BE2C (cell line): Measurements from ENCODE around the gene NUP160.
"Not testable (repeated sequence)": the region's sequence is repeated elsewhere in the genome, so short reads cannot be mapped to it uniquely, and the experiment has no call there.

Experiments
- DNase-seq: peaks from one replicate; pipeline ENCODE4 v3.0.0-alpha.2; 2020
- H3K27me3 ChIP-seq: fragments of 250-450 bp; sonication (Bioruptor Pico); 2 replicates; pipeline ENCODE4 v1.5.1; 2020; ENCODE audit warnings: mild to moderate bottlenecking
- H3K36me3 ChIP-seq: fragments of 250-450 bp; sonication (Bioruptor Pico); 2 replicates; pipeline ENCODE4 v1.5.1; 2020; ENCODE audit warnings: mild to moderate bottlenecking
- H3K4me1 ChIP-seq: fragments of 250-450 bp; sonication (Bioruptor Pico); 2 replicates; pipeline ENCODE4 v1.5.1; 2020
- H3K4me3 ChIP-seq: 2 replicates; pipeline ENCODE4 v1.5.1; 2011; ENCODE audit warnings: low read depth, low read length
- H3K9me3 ChIP-seq: fragments of 250-450 bp; sonication (Bioruptor Pico); 2 replicates; pipeline ENCODE4 v1.5.1; 2020
- TF ChIP-seq, protein P1 (sequence below): IDR thresholded peaks from 2 replicates; pipeline ENCODE4 v1.5.1; 2012; ENCODE audit warnings: mild to moderate bottlenecking, low read depth, low read length

The NUP160 gene

DNA sequence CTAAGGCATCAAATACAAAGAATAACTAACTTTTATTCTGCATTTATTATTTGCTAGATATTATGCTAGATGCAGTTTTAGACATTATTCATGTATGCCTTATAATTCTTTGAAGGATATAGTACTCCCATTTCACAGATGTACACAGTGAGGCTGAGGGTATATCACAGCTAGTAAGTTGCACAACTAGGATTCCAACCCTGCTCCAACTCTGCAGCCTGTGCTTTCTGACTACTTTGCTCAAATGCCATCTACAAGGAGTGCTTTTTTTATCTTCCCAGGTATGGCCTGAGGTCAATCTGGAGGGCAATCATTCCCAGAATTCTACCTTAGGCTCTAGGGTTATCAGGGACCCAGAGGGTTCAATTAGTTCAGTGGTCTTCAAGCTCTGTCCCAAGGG, 28.4 kb downstream of the NUP160 start:
- Histone ChIP-seq H3K9me3 (no peaks in the 10 kb centered on the region), H3K36me3 (peaks cover 7% of the 10 kb centered on the region), H3K4me3 (no peak overlapping the region), H3K27me3 (no peaks in the 10 kb centered on the region), H3K4me1 (no peaks in the 10 kb centered on the region)
- TF ChIP-seq, protein P1, sequence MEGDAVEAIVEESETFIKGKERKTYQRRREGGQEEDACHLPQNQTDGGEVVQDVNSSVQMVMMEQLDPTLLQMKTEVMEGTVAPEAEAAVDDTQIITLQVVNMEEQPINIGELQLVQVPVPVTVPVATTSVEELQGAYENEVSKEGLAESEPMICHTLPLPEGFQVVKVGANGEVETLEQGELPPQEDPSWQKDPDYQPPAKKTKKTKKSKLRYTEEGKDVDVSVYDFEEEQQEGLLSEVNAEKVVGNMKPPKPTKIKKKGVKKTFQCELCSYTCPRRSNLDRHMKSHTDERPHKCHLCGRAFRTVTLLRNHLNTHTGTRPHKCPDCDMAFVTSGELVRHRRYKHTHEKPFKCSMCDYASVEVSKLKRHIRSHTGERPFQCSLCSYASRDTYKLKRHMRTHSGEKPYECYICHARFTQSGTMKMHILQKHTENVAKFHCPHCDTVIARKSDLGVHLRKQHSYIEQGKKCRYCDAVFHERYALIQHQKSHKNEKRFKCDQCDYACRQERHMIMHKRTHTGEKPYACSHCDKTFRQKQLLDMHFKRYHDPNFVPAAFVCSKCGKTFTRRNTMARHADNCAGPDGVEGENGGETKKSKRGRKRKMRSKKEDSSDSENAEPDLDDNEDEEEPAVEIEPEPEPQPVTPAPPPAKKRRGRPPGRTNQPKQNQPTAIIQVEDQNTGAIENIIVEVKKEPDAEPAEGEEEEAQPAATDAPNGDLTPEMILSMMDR = no peak
- no peak for DNase-seq

DNA sequence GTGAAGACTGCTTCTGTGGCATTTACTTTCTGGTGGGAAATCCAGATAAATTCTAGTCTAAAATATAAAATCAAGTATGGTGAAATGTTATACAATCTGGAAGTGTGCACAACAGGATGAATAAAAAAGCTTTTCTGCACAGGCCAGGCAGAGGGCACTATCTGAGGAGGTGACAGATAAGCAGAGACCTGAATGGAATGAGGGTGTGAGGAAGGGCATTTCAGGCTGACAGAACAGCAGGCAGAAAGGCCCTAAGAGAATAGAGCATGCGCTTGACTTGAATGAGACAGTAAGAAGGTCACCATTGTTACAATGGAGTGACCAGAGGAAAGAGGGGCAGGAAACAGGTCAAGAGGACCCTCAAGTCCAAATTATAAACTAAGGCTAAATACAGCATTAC, 47.4 kb downstream of the NUP160 start:
- TF ChIP-seq, protein P1 = no peak
- no peaks in the 10 kb centered on the region for H3K9me3 ChIP-seq
- no peaks in the 10 kb centered on the region for H3K27me3 ChIP-seq
- H3K4me1 ChIP-seq = no peaks in the 10 kb centered on the region
- H3K36me3 ChIP-seq = peaks cover 3% of the 10 kb centered on the region; the same call in 1 of the 2 replicates
- no peak for DNase-seq
- H3K4me3 ChIP-seq = no peak overlapping the region

DNA sequence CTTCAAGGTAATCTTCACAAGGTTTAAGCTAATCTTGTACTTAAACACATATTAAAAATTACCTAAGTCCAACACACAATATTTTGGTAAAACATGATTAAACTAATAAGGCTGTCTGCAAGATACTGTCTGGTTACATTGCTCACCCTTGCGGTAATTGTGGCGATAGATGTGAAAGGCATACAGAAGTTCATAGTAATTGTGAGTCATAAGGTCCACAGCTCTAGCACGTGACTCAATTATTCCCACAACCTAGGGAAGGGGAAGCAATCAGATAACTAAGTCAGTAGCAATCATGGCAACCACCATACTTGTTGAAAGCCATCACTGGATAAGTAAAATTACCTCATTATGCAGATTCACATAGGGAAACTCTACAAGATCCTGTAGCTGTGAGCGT, 50.5 kb downstream of the NUP160 start:
- TF ChIP-seq, protein P1 = no peak
- no peak for DNase-seq
- Histone ChIP-seq H3K4me1 (no peaks in the 10 kb centered on the region), H3K4me3 (no peak overlapping the region), H3K36me3 (peaks cover 3% of the 10 kb centered on the region; the same call in 1 of the 2 replicates), H3K27me3 (no peaks in the 10 kb centered on the region), H3K9me3 (no peaks in the 10 kb centered on the region)

DNA sequence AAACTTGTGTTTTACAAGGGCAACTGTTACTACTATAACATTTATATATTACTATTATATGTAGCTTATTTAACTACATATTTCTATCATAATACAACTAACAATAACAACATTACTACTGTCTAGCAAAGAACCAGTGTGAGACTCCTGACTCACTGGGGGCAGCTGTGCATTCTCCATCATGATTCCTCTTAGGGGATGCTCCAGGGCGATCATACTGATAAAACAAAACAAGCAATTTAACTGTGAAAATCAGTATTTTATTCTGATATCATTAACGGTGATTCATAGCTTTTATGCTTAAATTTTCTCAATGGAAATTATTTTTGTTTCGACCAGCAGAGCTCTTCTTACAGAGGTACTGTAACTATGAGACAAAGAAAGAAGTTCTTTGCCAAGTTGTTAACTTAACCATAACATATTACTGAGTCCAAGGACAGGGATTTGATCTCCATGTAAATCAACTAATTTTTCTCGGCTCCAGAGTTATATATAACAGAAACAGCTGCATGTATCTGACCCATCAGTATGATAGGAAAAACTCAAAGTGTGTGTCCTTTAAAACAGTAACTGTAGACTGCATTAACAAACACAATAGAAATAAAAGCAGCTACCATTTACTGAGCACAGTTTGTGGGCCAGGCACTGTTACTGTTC, 56.2 kb downstream of the NUP160 start:
- Histone ChIP-seq H3K27me3 (no peaks in the 10 kb centered on the region), H3K4me3 (no peak overlapping the region), H3K4me1 (no peaks in the 10 kb centered on the region), H3K9me3 (no peaks in the 10 kb centered on the region), H3K36me3 (peaks cover 14% of the 10 kb centered on the region)
- no peak for DNase-seq
- TF ChIP-seq, protein P1 = no peak

DNA sequence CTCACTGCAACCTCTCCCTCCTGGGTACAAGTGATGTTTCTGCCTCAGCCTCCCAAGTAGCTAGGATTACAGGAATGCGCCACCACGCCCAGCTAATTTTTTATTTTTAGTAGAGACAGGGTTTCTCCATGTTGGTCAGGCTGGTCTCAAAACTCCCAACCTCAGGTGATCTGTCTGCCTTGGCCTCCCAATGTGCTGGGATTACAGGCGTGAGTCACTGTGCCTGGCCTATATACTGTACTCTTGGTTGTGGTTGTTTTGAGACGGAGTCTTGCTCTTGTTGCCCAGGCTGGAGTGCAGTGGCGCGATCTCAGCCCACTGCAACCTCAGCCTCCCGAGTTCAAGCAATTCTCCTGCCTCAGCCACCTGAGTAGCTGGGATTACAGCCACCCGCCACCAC, 58.1 kb downstream of the NUP160 start:
- peaks cover 19% of the 10 kb centered on the region for H3K36me3 ChIP-seq

DNA sequence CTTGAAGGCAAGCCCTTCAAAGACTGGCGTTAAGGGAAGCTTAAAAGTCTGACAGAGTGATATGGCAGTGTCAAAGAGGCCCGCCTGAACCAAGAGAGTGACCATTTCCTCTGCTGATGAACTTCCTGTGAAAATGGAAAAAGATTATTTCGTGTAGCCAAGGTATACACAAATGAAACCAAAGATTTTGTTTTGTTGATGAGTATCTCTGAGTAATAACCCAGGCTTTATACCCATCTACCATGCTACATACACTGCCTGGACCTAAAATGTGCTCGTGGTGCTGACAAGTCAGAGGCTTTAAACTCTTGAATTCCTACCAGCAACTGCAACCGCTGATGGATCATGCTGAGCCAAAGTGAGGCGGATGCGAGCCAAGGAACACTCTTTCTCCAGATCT, 60.0 kb downstream of the NUP160 start:
- no peaks in the 10 kb centered on the region for H3K4me1 ChIP-seq
- no peak for DNase-seq
- TF ChIP-seq, protein P1 = no peak
- H3K9me3 ChIP-seq = no peaks in the 10 kb centered on the region
- no peak overlapping the region for H3K4me3 ChIP-seq
- peaks cover 23% of the 10 kb centered on the region for H3K36me3 ChIP-seq
- H3K27me3 ChIP-seq = no peaks in the 10 kb centered on the region

More for the DNA sequence above, 58.1 kb downstream of the NUP160 start:
- H3K4me3 ChIP-seq, DNase-seq, H3K9me3 ChIP-seq, H3K27me3 ChIP-seq, H3K4me1 ChIP-seq: not testable (repeated sequence)
